ENCODE measurements around the gene POU3F1.

Gene POU3F1

DNA sequence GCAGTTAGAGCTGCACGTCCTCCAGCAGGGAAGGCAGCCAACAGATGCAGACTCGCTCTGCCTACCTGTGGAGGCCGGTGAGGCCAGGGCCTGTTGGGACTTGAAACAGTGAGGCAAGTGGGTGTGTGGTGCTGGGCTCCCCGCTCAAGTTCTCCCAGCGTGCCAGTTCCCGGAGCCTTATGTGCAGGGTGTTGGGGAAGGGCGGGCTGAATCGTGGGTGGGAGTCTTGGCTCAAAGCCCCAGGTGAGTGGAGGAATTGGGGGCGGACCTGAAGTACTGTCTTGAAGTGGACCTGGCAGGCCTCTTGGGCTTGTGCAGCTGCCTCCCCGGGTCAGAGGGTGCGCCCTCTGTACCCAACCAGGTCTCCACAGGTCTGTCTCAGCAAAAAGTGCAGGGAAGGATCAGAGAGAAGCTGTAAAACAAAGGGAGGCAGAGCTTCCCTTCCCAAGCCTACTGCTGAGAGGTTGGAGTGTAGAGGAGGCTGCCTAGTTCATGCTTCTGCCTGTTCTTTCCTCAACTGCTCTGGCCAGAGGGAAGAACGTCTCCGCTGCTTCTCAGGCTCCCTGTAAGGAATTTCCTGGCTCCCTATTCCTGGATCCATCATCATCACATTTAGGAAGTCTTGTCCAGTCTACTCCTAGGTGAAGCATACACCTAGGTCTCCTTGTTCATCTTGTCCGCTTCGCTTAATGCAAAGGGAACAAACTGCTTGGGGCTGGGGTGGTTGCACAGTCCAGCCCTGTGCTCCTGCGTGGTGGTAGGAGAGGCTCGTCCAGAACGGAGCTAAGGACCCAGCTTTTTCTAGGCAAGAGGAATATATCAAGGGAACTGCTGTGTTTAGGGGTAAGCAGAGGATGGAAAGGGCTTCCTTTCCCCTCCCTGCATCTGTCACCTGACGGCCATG is 19.1 kb downstream of the POU3F1 start:
- no peak overlapping the region for H3K4me3 ChIP-seq (ENCODE audit: low read length)

DNA sequence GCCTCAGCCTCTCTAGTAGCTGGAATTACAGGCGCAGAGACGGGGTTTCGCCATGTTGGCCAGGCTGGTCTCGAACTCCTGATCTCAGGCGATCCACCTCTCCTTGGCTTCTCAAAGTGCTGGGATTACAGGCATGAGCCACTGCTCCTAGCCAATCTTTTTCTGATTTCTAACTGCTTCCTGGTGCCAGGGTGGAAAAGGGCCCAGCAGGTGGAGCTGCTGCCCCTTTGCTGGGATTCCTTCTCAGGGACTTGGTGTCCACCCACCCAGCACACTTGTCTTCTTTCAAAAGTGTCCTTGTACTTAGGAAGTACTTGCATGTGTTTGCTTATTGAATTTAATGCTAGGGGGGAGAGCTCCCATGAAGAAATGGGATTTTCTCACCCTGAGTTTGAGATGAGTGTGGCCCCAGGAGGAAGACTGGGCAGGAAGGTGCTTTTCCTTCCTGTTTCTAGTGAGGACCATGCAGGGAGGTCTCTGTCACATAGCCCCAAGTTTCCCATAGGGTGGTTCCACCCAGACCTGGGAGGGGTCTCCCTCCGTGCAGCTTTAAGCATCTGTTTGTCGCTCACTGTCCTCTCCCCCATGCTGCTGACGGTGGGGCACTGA is 19.9 kb downstream of the POU3F1 start:
- TF ChIP-seq, protein P1, sequence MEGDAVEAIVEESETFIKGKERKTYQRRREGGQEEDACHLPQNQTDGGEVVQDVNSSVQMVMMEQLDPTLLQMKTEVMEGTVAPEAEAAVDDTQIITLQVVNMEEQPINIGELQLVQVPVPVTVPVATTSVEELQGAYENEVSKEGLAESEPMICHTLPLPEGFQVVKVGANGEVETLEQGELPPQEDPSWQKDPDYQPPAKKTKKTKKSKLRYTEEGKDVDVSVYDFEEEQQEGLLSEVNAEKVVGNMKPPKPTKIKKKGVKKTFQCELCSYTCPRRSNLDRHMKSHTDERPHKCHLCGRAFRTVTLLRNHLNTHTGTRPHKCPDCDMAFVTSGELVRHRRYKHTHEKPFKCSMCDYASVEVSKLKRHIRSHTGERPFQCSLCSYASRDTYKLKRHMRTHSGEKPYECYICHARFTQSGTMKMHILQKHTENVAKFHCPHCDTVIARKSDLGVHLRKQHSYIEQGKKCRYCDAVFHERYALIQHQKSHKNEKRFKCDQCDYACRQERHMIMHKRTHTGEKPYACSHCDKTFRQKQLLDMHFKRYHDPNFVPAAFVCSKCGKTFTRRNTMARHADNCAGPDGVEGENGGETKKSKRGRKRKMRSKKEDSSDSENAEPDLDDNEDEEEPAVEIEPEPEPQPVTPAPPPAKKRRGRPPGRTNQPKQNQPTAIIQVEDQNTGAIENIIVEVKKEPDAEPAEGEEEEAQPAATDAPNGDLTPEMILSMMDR (conservative IDR thresholded peaks at IDR 0.05; ENCODE audit: low read length) = peak; percentile 71
- no peak overlapping the region for H3K4me3 ChIP-seq (ENCODE audit: low read length)
- peak; percentile 62 for DNase-seq (ENCODE audit: low read depth)

More for the DNA sequence above, 19.1 kb downstream of the POU3F1 start:
- no peak for DNase-seq (ENCODE audit: low read depth)
- TF ChIP-seq, protein P1 (conservative IDR thresholded peaks at IDR 0.05; ENCODE audit: low read length) = no peak

DNA sequence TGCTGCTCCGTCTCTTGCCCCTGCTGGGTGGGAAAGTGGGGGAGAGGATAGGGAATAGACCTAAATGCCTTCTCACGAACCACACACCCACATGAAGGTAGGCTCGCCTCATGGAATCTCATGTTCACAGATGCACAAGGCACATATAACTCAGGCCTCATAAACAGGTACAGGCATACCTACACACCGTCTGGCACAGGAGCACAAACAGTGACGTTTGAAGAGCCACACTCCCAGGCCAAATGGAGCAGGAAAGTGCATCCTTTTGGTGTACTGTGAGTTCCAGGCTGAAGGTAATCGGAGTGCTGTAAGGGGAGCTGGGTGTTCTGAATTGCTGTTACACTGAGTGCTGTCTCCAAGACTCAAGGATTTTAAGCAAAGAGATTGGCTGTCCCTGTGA is 20.9 kb downstream of the POU3F1 start:
- DNase-seq (ENCODE audit: low read depth) = no peak
- TF ChIP-seq, protein P1 (conservative IDR thresholded peaks at IDR 0.05; ENCODE audit: low read length) = no peak
- no peak overlapping the region for H3K4me3 ChIP-seq (ENCODE audit: low read length)

DNA sequence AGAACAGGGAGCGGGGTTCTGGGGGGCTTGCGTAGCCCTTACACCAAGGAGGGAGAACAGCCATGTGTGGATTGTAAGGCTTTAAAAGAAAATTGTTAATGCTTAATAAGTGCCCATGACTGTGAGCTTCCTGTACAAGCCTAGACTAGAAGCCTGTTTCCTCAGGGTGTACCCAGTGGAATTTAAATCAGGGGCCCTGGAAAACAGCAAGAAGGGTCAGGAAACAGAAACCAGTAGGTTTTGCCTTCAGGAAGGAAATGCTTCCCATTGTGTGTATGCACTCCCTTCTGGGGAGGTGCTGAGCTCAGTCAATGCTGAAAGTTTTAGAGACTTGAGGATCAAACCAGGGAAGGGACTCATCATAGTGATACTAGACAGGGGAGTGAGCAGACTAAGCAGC is 21.4 kb downstream of the POU3F1 start:
- H3K4me3 ChIP-seq (ENCODE audit: low read length) = no peak overlapping the region
- no peak for DNase-seq (ENCODE audit: low read depth)
- TF ChIP-seq, protein P1 (conservative IDR thresholded peaks at IDR 0.05; ENCODE audit: low read length) = no peak

DNA sequence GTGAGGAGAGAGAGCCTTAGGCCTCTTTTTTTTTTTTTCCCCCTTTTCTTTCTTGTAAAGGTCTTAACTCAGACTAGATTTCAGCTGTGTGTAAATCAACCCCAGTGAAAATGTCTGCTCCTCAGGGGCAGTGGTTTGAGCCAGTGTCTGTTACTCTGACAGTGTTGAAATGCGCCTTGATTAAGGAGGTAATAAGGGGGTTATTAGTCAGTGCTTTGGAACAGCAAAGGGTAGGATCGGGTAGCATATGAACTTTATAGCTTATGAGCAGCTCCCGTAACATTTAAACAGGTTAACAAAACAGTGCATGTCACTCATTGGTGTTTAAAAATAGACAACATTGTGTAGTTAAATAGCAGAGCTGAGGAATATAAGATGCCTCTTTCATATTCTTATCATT is 23.8 kb downstream of the POU3F1 start:
- no peak overlapping the region for H3K4me3 ChIP-seq (ENCODE audit: low read length)
- DNase-seq (ENCODE audit: low read depth) = no peak
- TF ChIP-seq, protein P1 (conservative IDR thresholded peaks at IDR 0.05; ENCODE audit: low read length) = no peak

DNA sequence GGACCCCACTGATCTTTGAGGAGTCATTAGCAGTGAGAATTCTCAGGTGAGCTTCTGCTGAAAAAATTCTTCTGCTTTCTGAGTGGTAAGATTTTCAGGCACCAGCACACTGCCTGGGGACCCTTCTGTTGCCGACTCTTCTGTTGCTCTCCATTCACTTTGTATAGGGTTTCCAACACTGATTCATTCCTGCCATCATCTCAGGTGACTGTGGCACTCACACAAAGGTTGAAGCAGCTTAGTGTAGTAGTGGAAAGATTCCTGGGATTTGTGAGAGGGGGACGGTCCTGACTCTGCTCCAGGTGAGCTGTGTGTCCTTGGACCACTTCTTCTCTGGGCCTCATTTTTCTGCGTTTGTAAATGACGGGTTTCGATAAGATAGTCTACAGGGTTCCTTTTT is 24.6 kb downstream of the POU3F1 start:
- no peak for DNase-seq (ENCODE audit: low read depth)
- TF ChIP-seq, protein P1 (conservative IDR thresholded peaks at IDR 0.05; ENCODE audit: low read length) = no peak
- no peak overlapping the region for H3K4me3 ChIP-seq (ENCODE audit: low read length)

DNA sequence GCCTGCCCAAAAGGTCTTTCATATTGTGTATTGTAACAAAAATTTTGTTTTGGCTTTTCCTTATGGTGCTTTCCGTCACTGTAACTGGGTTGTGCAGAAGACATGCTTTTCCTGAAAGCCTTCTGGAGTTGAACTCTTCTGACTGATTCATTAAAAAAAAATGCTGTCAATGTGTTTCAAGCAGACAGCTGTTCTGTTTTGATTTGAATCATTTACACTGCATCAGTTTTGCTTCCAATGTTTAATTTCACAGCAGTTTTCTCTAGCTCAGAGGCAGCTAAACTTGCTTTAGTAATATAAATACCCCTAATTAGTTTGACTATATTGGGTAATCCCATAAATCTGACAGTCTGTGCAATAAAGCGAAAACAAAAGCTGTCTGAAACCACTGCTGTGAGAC is 26.2 kb downstream of the POU3F1 start:
- peak; percentile 40 for DNase-seq (ENCODE audit: low read depth)
- TF ChIP-seq, protein P1 (conservative IDR thresholded peaks at IDR 0.05; ENCODE audit: low read length) = no peak

More for the DNA sequence above, 26.2 kb downstream of the POU3F1 start:
- H3K4me3 ChIP-seq (ENCODE audit: low read length) = no peak overlapping the region

All from AG10803 (cell line).